HepG2 (cell line): ENCODE measurements around the gene SLC22A23. TPM values are rescaled to one million over a fixed set of nuclear protein-coding genes. Genes with fewer than 3 reads are reported as not detected.

Experiments
- ATAC-seq: fragments of 200-7000 bp; cut with Tn5 transposase; 3 replicates; pipeline ENCODE4 v1.9.1; 2020; ENCODE audit warnings: mild to moderate bottlenecking, moderate library complexity
- BruUV-seq: library from RNA; stranded (reverse); fragments of 400-500 nt; replicated peaks from 2 replicates; lab custom pipeline; 2021; lab: Mats Ljungman, UMichigan
- CTCF ChIA-PET: fragments of 300-600 bp; formaldehyde crosslinking; extraction: SDS; loops from one replicate; lab custom pipeline; 2021; ENCODE audit warnings: low total read pairs, inconsistent platforms, low intra/inter-chr PET ratio; lab: Yijun Ruan, JAX
- POLR2A ChIA-PET: fragments of 350-600 bp; sonication (Branson Sonifier 250); formaldehyde crosslinking; loops from one replicate; lab custom pipeline; 2020; ENCODE audit warnings: antibody characterized with exemption, inconsistent platforms; lab: Yijun Ruan, JAX
- DNase-seq: peaks from one replicate; pipeline ENCODE4 v3.0.0-alpha.2; 2015; ENCODE audit warnings: low spot score
- FAIRE-seq: peaks from 3 replicates; lab custom pipeline; 2011; peaks lifted over from hg19 to GRCh38; lab: Jason Lieb, UNC
- H2AFZ ChIP-seq: one replicate; pipeline ENCODE4 v1.6.1; 2011; ENCODE audit warnings: low read length, inconsistent platforms
- H3K27ac ChIP-seq: fragments of 300-600 bp; 3 replicates; pipeline ENCODE4 v1.8.0; 2011; ENCODE audit warnings: mixed run types, mild to moderate bottlenecking, mixed read lengths, low read length, inconsistent platforms; ENCODE audit not compliant: insufficient read depth; ENCODE audit errors: extremely low read length
- H3K27me3 ChIP-seq, 2 experiments: fragments of 200-600 bp in 1 of 2; 2 replicates in 1 of 2; 3 replicates in 1 of 2; pipeline versions ENCODE4 v1.6.0 to v1.8.0; 2011; ENCODE audit warnings: low read length in 2 of 2, mild to moderate bottlenecking in 2 of 2, moderate library complexity in 2 of 2, inconsistent platforms in 1 of 2; ENCODE audit not compliant: insufficient read depth in 2 of 2, control insufficient read depth in 1 of 2
- H3K36me3 ChIP-seq, 2 experiments: fragments of 200-600 bp in 1 of 2; replicated peaks in 1 of 2; 2 replicates in 1 of 2; 3 replicates in 1 of 2; pipeline versions ENCODE4 v1.5.1 to v1.8.0; 2011; ENCODE audit warnings: low read length in 2 of 2, inconsistent platforms in 1 of 2; ENCODE audit not compliant: insufficient read depth in 2 of 2, control insufficient read depth in 1 of 2
- H3K4me1 ChIP-seq: 2 replicates; pipeline ENCODE4 v1.5.1; 2012; ENCODE audit warnings: low read length, inconsistent platforms; ENCODE audit not compliant: insufficient read depth
- H3K4me2 ChIP-seq: 2 replicates; pipeline ENCODE4 v1.6.0; 2011; ENCODE audit warnings: low read depth, low read length, inconsistent platforms
- H3K4me3 ChIP-seq, 3 experiments: fragments of 200-600 bp in 1 of 3; sonication (generic), shearing (Covaris generic) in 1 of 3; replicated peaks in 1 of 3; 2 replicates each; pipeline ENCODE4 v1.5.1; 2011 to 2016; ENCODE audit warnings: low read length in 3 of 3, inconsistent platforms in 2 of 3, low read depth in 2 of 3, mild to moderate bottlenecking in 2 of 3, control low read depth in 1 of 3, mixed read lengths in 1 of 3; ENCODE audit not compliant: insufficient read depth in 1 of 3
- H3K79me2 ChIP-seq: one replicate; pipeline ENCODE4 v1.6.1; 2011; ENCODE audit warnings: low read length, inconsistent platforms; ENCODE audit not compliant: insufficient read depth
- H3K9ac ChIP-seq: 2 replicates; pipeline ENCODE4 v1.6.0; 2011; ENCODE audit warnings: mild to moderate bottlenecking, low read depth, low read length, inconsistent platforms; ENCODE audit not compliant: insufficient read depth
- H3K9me3 ChIP-seq: 2 replicates; pipeline ENCODE4 v1.5.1; 2012; ENCODE audit warnings: mild to moderate bottlenecking, low read length
- H4K20me1 ChIP-seq: 2 replicates; pipeline ENCODE4 v1.6.0; 2011; ENCODE audit warnings: inconsistent platforms, mild to moderate bottlenecking, low read length, moderate library complexity; ENCODE audit not compliant: insufficient read depth
- FOXM1 ChIP-seq: sonication (generic); formaldehyde crosslinking; IDR thresholded peaks from 2 replicates; pipeline ENCODE4 v1.5.0; 2020; ENCODE audit warnings: missing genetic modification reagents
- HDAC1 ChIP-seq: sonication (generic); formaldehyde crosslinking; IDR thresholded peaks from 2 replicates; pipeline ENCODE4 v1.5.1; 2020; ENCODE audit warnings: mild to moderate bottlenecking, missing genetic modification reagents
- HNRNPLL ChIP-seq: fragments of 200-400 bp; formaldehyde crosslinking; IDR thresholded peaks from 2 replicates; pipeline ENCODE4 v1.6.1; 2017; ENCODE audit warnings: mild to moderate bottlenecking, low read depth, low read length; ENCODE audit not compliant: poor library complexity, severe bottlenecking
- IRX3 ChIP-seq: sonication (generic); formaldehyde crosslinking; IDR thresholded peaks from 2 replicates; pipeline ENCODE4 v1.8.1; 2023; ENCODE audit warnings: mild to moderate bottlenecking, low read depth, missing genetic modification reagents, borderline replicate concordance
- KDM6A ChIP-seq: IDR thresholded peaks from 2 replicates; pipeline ENCODE4 v1.6.1; 2016; ENCODE audit warnings: low read depth
- MIER3 ChIP-seq: IDR thresholded peaks from 2 replicates; pipeline ENCODE4 v1.6.1; 2016; ENCODE audit warnings: missing compliant biosample characterization, borderline replicate concordance
- RORA ChIP-seq: sonication (generic); formaldehyde crosslinking; IDR thresholded peaks from 2 replicates; pipeline ENCODE4 v1.5.0; 2020; ENCODE audit warnings: mild to moderate bottlenecking, missing genetic modification reagents, moderate library complexity
- SP2 ChIP-seq: sonication (generic); formaldehyde crosslinking; IDR thresholded peaks from 2 replicates; pipeline ENCODE4 v1.5.1; 2020; ENCODE audit warnings: mild to moderate bottlenecking, missing genetic modification reagents
- ZNF20 ChIP-seq: sonication (generic); formaldehyde crosslinking; IDR thresholded peaks from 2 replicates; pipeline ENCODE4 v1.4.0; 2020; ENCODE audit warnings: mild to moderate bottlenecking, moderate library complexity, missing genetic modification reagents
- ZNF678 ChIP-seq: sonication (generic); formaldehyde crosslinking; IDR thresholded peaks from 2 replicates; pipeline ENCODE4 v1.4.0; 2020; ENCODE audit warnings: mild to moderate bottlenecking, missing genetic modification reagents
- ZNF747 ChIP-seq: sonication (generic); formaldehyde crosslinking; IDR thresholded peaks from 2 replicates; pipeline ENCODE4 v1.8.1; 2023; ENCODE audit warnings: missing genetic modification reagents, mild to moderate bottlenecking, borderline replicate concordance
- WGBS: methylation state at CpG from one replicate; pipeline ENCODE4 v1.1.6; 2017; ENCODE audit warnings: low lambda C conversion rate; 5-methylcytosine and 5-hydroxymethylcytosine counted together
- in situ Hi-C: cut with HindIII; loops from 2 replicates; pipeline ENCODE4 v1.10.0; 2017; ENCODE audit warnings: low pct_unique_long_range_greater_than_20kb; ENCODE audit not compliant: extremely low pct_ligation_motif_present
- intact Hi-C: fragments of 100-400 bp; cut with micrococcal nuclease; formaldehyde crosslinking; loops from one replicate; pipeline ENCODE4 v1.10.0; 2022; ENCODE audit not compliant: unreplicated experiment
- polyA plus RNA-seq, 8 experiments: library from polyadenylated mRNA; depleted of rRNA in 3 of 8; stranded (reverse) in 7 of 8; unstranded in 1 of 8; fragments of >200 nt; fragmentation: Illumina TruSeq in 4 of 8; extraction: Trizol in 4 of 8; gene quantifications; 2 replicates each; pipeline versions ENCODE4 v1.2.1 to v1.2.3, GENCODE V29; 2011 to 2016; ENCODE audit warnings: low read depth in 4 of 8, missing spikeins in 1 of 8, mixed read lengths in 1 of 8; ENCODE audit not compliant: insufficient read depth in 1 of 8
- total RNA-seq, 5 experiments: library from RNA; depleted of rRNA; stranded (reverse); fragments of >200 nt; fragmentation: Illumina TruSeq; extraction: Trizol; gene quantifications; 2 replicates each; pipeline ENCODE4 v1.2.3, GENCODE V29; 2016; ENCODE audit warnings: low read depth in 1 of 5
- TF ChIP-seq, protein P1 (sequence below): IDR thresholded peaks from 2 replicates; pipeline ENCODE4 v1.6.1; 2016; ENCODE audit warnings: missing genetic modification reagents, missing compliant biosample characterization
- TF ChIP-seq, protein P2 (sequence below): sonication (generic); formaldehyde crosslinking; IDR thresholded peaks from 2 replicates; pipeline ENCODE4 v1.4.0; 2020; ENCODE audit warnings: mild to moderate bottlenecking, low read depth, missing genetic modification reagents
- TF ChIP-seq, protein P3 (sequence below): sonication (generic); formaldehyde crosslinking; conservative IDR thresholded peaks from 2 replicates; pipeline ENCODE4 v1.5.0; 2020; ENCODE audit warnings: missing genetic modification reagents
- TF ChIP-seq, protein P4 (sequence below): sonication (generic); formaldehyde crosslinking; IDR thresholded peaks from 2 replicates; pipeline ENCODE4 v1.4.0; 2020; ENCODE audit warnings: missing genetic modification reagents
- TF ChIP-seq, protein P5 (sequence below): sonication (generic); formaldehyde crosslinking; IDR thresholded peaks from 2 replicates; pipeline ENCODE4 v1.8.1; 2023; ENCODE audit warnings: missing genetic modification reagents, mild to moderate bottlenecking, borderline replicate concordance
- TF ChIP-seq, protein P6 (sequence below): sonication (generic); formaldehyde crosslinking; IDR thresholded peaks from 2 replicates; pipeline ENCODE4 v1.4.0; 2020; ENCODE audit warnings: low read depth, missing genetic modification reagents

SLC22A23 gene
- total and polyA plus RNA-seq, 2 of the 13 experiments (the other 11 are each of a cell fraction or from before 2014, with no cell fraction given) = 11.8 to 17.5 TPM

DNA sequence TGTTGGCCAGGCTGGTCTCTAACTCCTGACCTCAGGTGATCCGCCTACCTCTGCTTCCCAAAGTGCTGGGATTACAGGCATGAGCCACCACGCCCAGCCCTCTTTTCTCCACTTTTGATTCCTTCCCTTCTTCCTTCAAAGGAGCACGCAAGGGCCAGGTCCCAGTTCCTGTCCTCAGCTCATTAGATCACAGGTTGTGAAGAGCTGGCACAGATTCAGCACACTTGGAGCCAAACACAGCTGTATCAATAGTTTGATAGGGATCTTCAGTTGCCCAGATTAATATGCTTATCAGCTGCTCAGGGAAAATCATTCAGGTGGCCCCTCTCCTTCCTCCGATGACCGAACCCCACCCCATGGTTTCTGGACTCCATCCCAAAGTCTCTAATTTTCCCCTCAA is 14.4 kb upstream of the SLC22A23 start:
- no peak overlapping the region for H3K4me2 ChIP-seq
- H4K20me1 ChIP-seq = no peaks in the 10 kb centered on the region
- FAIRE-seq (no peak), DNase-seq (no peak), ATAC-seq (no peak)
- no peak overlapping the region for H3K27ac ChIP-seq
- 62% methylated on average over 5 of the region's 5 CpGs for WGBS
- BruUV-seq = no TSS peak
- no peak overlapping the region for H3K9ac ChIP-seq
- no peaks in the 10 kb centered on the region for H3K9me3 ChIP-seq
- no peak overlapping the region for H2AFZ ChIP-seq
- in situ Hi-C loops (no loop called here), intact Hi-C loops (no loop called here)
- H3K79me2 ChIP-seq = no peaks in the 10 kb centered on the region
- CTCF ChIA-PET = no interaction called here
- H3K4me3 ChIP-seq = no peak overlapping the region
- POLR2A ChIA-PET = no interaction called here
- H3K27me3 ChIP-seq = peaks cover 0 to 5% of the 10 kb centered on the region in 2 experiments; a peak in 1 of 5 replicates
- peaks cover 12% of the 10 kb centered on the region for H3K4me1 ChIP-seq
- H3K36me3 ChIP-seq = no peaks in the 10 kb centered on the region
- TF ChIP-seq IRX3 (CRISPR knock-in tag) (no peak), RORA (CRISPR knock-in tag) (no peak), MIER3 (CRISPR knock-in tag) (no peak), KDM6A (CRISPR knock-in tag) (no peak), FOXM1 (CRISPR knock-in tag) (no peak), ZNF747 (CRISPR knock-in tag) (no peak), ZNF678 (CRISPR knock-in tag) (no peak), SP2 (CRISPR knock-in tag) (no peak), HDAC1 (CRISPR knock-in tag) (no peak), ZNF20 (CRISPR knock-in tag) (no peak), HNRNPLL (no peak)
- TF ChIP-seq, protein P1, sequence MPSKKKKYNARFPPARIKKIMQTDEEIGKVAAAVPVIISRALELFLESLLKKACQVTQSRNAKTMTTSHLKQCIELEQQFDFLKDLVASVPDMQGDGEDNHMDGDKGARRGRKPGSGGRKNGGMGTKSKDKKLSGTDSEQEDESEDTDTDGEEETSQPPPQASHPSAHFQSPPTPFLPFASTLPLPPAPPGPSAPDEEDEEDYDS (CRISPR knock-in tag) = no peak
- TF ChIP-seq, protein P2, sequence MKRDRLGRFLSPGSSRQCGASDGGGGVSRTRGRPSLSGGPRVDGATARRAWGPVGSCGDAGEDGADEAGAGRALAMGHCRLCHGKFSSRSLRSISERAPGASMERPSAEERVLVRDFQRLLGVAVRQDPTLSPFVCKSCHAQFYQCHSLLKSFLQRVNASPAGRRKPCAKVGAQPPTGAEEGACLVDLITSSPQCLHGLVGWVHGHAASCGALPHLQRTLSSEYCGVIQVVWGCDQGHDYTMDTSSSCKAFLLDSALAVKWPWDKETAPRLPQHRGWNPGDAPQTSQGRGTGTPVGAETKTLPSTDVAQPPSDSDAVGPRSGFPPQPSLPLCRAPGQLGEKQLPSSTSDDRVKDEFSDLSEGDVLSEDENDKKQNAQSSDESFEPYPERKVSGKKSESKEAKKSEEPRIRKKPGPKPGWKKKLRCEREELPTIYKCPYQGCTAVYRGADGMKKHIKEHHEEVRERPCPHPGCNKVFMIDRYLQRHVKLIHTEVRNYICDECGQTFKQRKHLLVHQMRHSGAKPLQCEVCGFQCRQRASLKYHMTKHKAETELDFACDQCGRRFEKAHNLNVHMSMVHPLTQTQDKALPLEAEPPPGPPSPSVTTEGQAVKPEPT (CRISPR knock-in tag) = no peak
- TF ChIP-seq, protein P3, sequence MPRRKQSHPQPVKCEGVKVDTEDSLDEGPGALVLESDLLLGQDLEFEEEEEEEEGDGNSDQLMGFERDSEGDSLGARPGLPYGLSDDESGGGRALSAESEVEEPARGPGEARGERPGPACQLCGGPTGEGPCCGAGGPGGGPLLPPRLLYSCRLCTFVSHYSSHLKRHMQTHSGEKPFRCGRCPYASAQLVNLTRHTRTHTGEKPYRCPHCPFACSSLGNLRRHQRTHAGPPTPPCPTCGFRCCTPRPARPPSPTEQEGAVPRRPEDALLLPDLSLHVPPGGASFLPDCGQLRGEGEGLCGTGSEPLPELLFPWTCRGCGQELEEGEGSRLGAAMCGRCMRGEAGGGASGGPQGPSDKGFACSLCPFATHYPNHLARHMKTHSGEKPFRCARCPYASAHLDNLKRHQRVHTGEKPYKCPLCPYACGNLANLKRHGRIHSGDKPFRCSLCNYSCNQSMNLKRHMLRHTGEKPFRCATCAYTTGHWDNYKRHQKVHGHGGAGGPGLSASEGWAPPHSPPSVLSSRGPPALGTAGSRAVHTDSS (CRISPR knock-in tag) = no peak
- TF ChIP-seq, protein P4, sequence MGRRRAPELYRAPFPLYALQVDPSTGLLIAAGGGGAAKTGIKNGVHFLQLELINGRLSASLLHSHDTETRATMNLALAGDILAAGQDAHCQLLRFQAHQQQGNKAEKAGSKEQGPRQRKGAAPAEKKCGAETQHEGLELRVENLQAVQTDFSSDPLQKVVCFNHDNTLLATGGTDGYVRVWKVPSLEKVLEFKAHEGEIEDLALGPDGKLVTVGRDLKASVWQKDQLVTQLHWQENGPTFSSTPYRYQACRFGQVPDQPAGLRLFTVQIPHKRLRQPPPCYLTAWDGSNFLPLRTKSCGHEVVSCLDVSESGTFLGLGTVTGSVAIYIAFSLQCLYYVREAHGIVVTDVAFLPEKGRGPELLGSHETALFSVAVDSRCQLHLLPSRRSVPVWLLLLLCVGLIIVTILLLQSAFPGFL (CRISPR knock-in tag) = no peak
- TF ChIP-seq, protein P5, sequence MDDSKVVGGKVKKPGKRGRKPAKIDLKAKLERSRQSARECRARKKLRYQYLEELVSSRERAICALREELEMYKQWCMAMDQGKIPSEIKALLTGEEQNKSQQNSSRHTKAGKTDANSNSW (CRISPR knock-in tag) = no peak
- TF ChIP-seq, protein P6, sequence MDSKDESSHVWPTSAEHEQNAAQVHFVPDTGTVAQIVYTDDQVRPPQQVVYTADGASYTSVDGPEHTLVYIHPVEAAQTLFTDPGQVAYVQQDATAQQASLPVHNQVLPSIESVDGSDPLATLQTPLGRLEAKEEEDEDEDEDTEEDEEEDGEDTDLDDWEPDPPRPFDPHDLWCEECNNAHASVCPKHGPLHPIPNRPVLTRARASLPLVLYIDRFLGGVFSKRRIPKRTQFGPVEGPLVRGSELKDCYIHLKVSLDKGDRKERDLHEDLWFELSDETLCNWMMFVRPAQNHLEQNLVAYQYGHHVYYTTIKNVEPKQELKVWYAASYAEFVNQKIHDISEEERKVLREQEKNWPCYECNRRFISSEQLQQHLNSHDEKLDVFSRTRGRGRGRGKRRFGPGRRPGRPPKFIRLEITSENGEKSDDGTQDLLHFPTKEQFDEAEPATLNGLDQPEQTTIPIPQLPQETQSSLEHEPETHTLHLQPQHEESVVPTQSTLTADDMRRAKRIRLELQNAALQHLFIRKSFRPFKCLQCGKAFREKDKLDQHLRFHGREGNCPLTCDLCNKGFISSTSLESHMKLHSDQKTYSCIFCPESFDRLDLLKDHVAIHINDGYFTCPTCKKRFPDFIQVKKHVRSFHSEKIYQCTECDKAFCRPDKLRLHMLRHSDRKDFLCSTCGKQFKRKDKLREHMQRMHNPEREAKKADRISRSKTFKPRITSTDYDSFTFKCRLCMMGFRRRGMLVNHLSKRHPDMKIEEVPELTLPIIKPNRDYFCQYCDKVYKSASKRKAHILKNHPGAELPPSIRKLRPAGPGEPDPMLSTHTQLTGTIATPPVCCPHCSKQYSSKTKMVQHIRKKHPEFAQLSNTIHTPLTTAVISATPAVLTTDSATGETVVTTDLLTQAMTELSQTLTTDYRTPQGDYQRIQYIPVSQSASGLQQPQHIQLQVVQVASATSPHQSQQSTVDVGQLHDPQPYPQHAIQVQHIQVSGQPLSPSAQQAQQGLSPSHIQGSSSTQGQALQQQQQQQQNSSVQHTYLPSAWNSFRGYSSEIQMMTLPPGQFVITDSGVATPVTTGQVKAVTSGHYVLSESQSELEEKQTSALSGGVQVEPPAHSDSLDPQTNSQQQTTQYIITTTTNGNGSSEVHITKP = no peak
